ENCODE measurements around the gene HNRNPA2B1.

HNRNPA2B1 gene

GRCh38 chr7:26212921-26213718, 12.6 kb upstream of the HNRNPA2B1 start:
- no peaks in the 10 kb centered on the region for H3K27me3 ChIP-seq (replicated peaks)
- H3K4me3 ChIP-seq (ENCODE audit: low read depth, low read length), result no peak overlapping the region
- no peak for DNase-seq
- in situ Hi-C loops (cut with HindIII; ENCODE audit: low pct_ligation_motif_present, low sequenced_read_pairs), result no loop called here
- H3K36me3 ChIP-seq (replicated peaks), result peaks cover 39% of the 10 kb centered on the region
- H3K27ac ChIP-seq, result no peak overlapping the region
- TF ChIP-seq, protein P1, sequence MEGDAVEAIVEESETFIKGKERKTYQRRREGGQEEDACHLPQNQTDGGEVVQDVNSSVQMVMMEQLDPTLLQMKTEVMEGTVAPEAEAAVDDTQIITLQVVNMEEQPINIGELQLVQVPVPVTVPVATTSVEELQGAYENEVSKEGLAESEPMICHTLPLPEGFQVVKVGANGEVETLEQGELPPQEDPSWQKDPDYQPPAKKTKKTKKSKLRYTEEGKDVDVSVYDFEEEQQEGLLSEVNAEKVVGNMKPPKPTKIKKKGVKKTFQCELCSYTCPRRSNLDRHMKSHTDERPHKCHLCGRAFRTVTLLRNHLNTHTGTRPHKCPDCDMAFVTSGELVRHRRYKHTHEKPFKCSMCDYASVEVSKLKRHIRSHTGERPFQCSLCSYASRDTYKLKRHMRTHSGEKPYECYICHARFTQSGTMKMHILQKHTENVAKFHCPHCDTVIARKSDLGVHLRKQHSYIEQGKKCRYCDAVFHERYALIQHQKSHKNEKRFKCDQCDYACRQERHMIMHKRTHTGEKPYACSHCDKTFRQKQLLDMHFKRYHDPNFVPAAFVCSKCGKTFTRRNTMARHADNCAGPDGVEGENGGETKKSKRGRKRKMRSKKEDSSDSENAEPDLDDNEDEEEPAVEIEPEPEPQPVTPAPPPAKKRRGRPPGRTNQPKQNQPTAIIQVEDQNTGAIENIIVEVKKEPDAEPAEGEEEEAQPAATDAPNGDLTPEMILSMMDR (IDR thresholded peaks at IDR 0.05; ENCODE audit: low read depth, low read length, missing control alignments), result no peak

DNA sequence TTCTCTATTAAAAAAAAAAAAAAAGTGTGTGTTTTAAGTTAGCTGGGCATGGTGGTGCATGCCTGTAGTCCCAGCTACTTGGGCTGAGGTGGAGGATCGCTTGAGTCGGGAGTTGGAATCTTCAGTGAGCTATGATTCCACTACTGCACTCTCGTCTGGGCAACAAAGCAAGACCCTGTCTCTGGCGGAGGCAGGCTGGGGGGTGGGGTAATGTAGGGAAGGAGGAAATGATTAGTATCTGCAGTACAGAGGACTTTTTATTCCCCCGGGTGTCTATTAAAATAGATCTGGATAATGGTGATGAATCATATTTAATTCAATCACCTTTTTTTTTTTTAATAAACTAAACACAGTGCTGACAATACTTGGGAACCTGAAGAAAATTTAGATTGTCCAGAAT, 7.5 kb upstream of the HNRNPA2B1 start:
- H3K27ac ChIP-seq, result no peak overlapping the region
- H3K36me3 ChIP-seq (replicated peaks), result peaks cover 49% of the 10 kb centered on the region
- H3K27me3 ChIP-seq (replicated peaks), result no peaks in the 10 kb centered on the region
- in situ Hi-C loops (cut with HindIII; ENCODE audit: low pct_ligation_motif_present, low sequenced_read_pairs), result no loop called here
- no peak overlapping the region for H3K4me3 ChIP-seq (ENCODE audit: low read depth, low read length)
- TF ChIP-seq, protein P1 (IDR thresholded peaks at IDR 0.05; ENCODE audit: low read depth, low read length, missing control alignments), result no peak
- no peak for DNase-seq

DNA sequence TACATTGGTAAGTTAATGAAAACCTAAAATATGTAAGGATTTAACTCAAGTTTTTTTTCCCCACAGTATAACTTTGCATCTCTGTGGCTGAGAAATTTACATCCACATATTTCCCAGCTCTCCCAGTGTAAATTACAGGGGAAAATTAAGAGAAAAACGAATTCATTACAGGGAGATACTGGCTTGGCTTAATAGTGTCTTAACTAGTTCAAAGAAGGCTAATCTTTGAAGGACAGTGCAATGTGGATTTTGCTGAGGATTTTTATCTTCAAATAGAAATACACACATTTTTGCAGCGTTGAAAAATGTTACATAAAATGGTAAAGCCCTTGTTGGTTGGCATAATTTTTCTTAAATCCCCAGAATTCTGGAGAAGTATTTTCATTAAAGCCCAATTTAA, 2.5 kb upstream of the HNRNPA2B1 start:
- Histone ChIP-seq H3K36me3 (replicated peaks) (peaks cover 21% of the 10 kb centered on the region), H3K4me3 (ENCODE audit: low read depth, low read length) (peak overlapping the region; percentile 98), H3K27ac (no peak overlapping the region), H3K27me3 (replicated peaks) (no peaks in the 10 kb centered on the region)
- in situ Hi-C loops (cut with HindIII; ENCODE audit: low pct_ligation_motif_present, low sequenced_read_pairs), result no loop called here
- TF ChIP-seq, protein P1 (IDR thresholded peaks at IDR 0.05; ENCODE audit: low read depth, low read length, missing control alignments), result no peak
- no peak for DNase-seq

DNA sequence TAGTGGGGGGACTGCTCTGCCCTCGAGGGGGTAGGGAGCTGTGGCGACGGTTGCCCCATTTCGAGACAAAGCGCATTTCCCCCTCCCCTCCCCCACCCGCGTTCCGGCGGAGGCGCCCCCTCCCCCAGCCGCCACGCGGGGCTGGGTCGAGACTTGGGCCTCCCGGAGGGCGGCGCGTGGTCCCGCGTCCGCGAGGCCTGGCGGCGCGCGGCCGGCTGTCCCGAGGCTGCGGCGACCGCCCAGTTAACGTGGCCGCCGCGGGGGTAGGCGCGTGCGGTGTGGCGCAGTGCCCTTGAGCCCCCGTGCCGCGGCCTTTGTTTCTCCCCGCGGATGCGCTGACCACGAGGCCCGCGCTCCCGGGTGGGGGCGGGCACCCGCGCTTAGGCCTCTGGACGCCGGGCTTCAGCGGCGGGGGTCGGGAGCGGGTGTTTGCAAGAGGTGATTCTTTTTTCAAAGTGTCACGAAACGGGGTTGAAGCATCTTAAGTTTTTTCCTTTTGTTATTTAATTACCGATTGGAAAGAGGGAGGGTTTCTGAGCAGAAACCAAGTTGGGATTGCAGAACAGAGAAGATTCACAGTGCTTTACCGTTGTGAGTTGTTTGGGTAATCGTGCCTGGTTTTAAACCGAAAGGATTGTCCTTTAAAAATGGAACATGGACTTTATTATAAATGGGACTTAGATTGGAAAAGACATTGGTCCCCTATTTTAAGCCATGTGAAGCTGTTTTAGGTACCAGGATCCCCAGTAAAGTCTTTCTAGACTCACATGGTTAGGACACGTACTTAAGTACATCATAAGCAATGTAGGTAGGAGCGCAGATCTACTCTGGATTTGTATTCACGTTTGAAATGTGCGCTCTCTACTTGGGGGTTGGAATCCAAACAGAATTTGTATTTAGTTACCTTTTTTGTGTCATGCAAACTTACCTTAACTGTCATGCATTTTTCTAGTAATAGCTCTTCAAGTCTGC, 1.8 kb upstream of the HNRNPA2B1 start:
- H3K4me3 ChIP-seq (ENCODE audit: low read depth, low read length), result peak overlapping the region; percentile 98
- in situ Hi-C loops (cut with HindIII; ENCODE audit: low pct_ligation_motif_present, low sequenced_read_pairs), result no loop called here

DNA sequence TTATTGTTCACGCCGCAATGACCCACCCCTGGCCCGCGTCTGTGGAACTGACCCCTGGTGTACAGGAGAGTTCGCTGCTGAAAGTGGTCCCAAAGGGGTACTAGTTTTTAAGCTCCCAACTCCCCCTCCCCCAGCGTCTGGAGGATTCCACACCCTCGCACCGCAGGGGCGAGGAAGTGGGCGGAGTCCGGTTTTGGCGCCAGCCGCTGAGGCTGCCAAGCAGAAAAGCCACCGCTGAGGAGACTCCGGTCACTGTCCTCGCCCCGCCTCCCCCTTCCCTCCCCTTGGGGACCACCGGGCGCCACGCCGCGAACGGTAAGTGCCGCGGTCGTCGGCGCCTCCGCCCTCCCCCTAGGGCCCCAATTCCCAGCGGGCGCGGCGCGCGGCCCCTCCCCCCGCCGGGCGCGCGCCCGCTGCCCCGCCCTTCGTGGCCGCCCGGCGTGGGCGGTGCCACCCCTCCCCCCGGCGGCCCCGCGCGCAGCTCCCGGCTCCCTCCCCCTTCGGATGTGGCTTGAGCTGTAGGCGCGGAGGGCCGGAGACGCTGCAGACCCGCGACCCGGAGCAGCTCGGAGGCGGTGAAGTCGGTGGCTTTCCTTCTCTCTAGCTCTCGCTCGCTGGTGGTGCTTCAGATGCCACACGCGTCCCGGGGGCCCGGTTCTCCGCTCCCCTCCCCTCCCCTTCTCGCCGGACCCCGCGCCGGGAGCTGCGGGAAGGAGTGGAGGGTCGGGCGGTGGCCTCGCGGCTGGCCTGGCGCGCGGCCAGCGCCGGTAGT, 887 bp upstream of the HNRNPA2B1 start, which contains the start of gene CBX3:
CBX3 (plus strand) TSS at position 499 of the 772 bp plus-strand sequence. CDS start 1,254 bp downstream, outside the sequence.
- TF ChIP-seq, protein P1 (IDR thresholded peaks at IDR 0.05; ENCODE audit: low read depth, low read length, missing control alignments), result no peak
- peak within 1 kb of the TSS; percentile 98 for H3K4me3 ChIP-seq (ENCODE audit: low read depth, low read length)
- H3K36me3 ChIP-seq (replicated peaks), result peaks cover 22% of the 10 kb centered on the region
- H3K27me3 ChIP-seq (replicated peaks), result no peaks in the 10 kb centered on the region
- peak; percentile 48 for DNase-seq
- peak within 1 kb of the TSS; percentile 88 for H3K27ac ChIP-seq
- in situ Hi-C loops (cut with HindIII; ENCODE audit: low pct_ligation_motif_present, low sequenced_read_pairs), result no loop called here

More for the DNA sequence above, 1.8 kb upstream of the HNRNPA2B1 start:
- TF ChIP-seq, protein P1 (IDR thresholded peaks at IDR 0.05; ENCODE audit: low read depth, low read length, missing control alignments), result no peak
- no peaks in the 10 kb centered on the region for H3K27me3 ChIP-seq (replicated peaks)
- DNase-seq, result no peak
- peaks cover 18% of the 10 kb centered on the region for H3K36me3 ChIP-seq (replicated peaks)
- H3K27ac ChIP-seq, result peak overlapping the region; percentile 88
